H1 (cell line): Measurements from ENCODE around the gene SLC4A11. TPM values are rescaled to one million over a fixed set of nuclear protein-coding genes. Genes with fewer than 3 reads are reported as not detected.

Experiments used
- CTCF ChIA-PET: fragments of 300-600 bp; sonication (Branson Sonifier 250); formaldehyde crosslinking; loops from one replicate; lab custom pipeline; 2021; ENCODE audit not compliant: partially characterized antibody; lab: Charles Lee
- POLR2A ChIA-PET: fragments of 300-600 bp; sonication (Branson Sonifier 250); formaldehyde crosslinking; loops from one replicate; lab custom pipeline; 2021; ENCODE audit warnings: inconsistent platforms; ENCODE audit not compliant: partially characterized antibody; lab: Charles Lee
- DNase-seq, 2 experiments: peaks; one replicate each; pipeline versions ENCODE4 v3.0.0 to v3.0.0-alpha.2; 2010 to 2022; ENCODE audit warnings: low spot score in 2 of 2, low read depth in 1 of 2, mixed read lengths in 1 of 2
- FAIRE-seq: peaks from 2 replicates; lab custom pipeline; 2011; peaks lifted over from hg19 to GRCh38; lab: Jason Lieb, UNC
- H2AFZ ChIP-seq: 2 replicates; pipeline ENCODE4 v1.8.1; 2012; ENCODE audit warnings: low read length, inconsistent platforms
- H2AK5ac ChIP-seq: 2 replicates; pipeline ENCODE4 v1.6.1; 2013; ENCODE audit warnings: low read depth, low read length
- H2BK120ac ChIP-seq: replicated peaks from 2 replicates; pipeline ENCODE3; 2013; ENCODE audit warnings: low read depth, low read length, inconsistent platforms
- H2BK12ac ChIP-seq: 2 replicates; pipeline ENCODE4 v1.6.1; 2013; ENCODE audit warnings: low read depth, low read length
- H2BK15ac ChIP-seq: 2 replicates; pipeline ENCODE4 v1.6.1; 2013; ENCODE audit warnings: low read length
- H2BK20ac ChIP-seq: 2 replicates; pipeline ENCODE4 v1.6.1; 2013; ENCODE audit warnings: low read length
- H2BK5ac ChIP-seq: 2 replicates; pipeline ENCODE4 v1.6.1; 2013; ENCODE audit warnings: low read depth, low read length
- H3K14ac ChIP-seq: 2 replicates; pipeline ENCODE4 v1.6.1; 2013; ENCODE audit warnings: inconsistent platforms; ENCODE audit not compliant: insufficient read length
- H3K18ac ChIP-seq: 2 replicates; pipeline ENCODE4 v1.6.1; 2013; ENCODE audit warnings: low read length; ENCODE audit errors: extremely low read depth
- H3K23ac ChIP-seq: 2 replicates; pipeline ENCODE4 v1.6.1; 2013; ENCODE audit warnings: inconsistent platforms; ENCODE audit not compliant: insufficient read length
- H3K23me2 ChIP-seq: 2 replicates; pipeline ENCODE4 v1.6.1; 2013; ENCODE audit warnings: low read depth, low read length
- H3K27ac ChIP-seq: 2 replicates; pipeline ENCODE4 v1.6.1; 2011; ENCODE audit warnings: low read depth, low read length, inconsistent platforms
- H3K27me3 ChIP-seq, 4 experiments: replicated peaks in 1 of 4; 1 replicate in 1 of 4; 2 replicates in 3 of 4; pipeline versions ENCODE4 v1.6.1 to v1.8.1; 2011 to 2013; ENCODE audit warnings: low read length in 3 of 4, mild to moderate bottlenecking in 3 of 4, inconsistent platforms in 2 of 4, mixed read lengths in 2 of 4, moderate library complexity in 1 of 4; ENCODE audit not compliant: control insufficient read depth in 3 of 4, insufficient read depth in 3 of 4; ENCODE audit errors: extremely low read depth in 1 of 4
- H3K36me3 ChIP-seq, 4 experiments: 2 replicates each; pipeline versions ENCODE4 v1.6.1 to v1.8.1; 2011 to 2013; ENCODE audit warnings: mild to moderate bottlenecking in 4 of 4, low read length in 3 of 4, moderate library complexity in 2 of 4, control low read depth in 1 of 4, inconsistent platforms in 1 of 4; ENCODE audit not compliant: insufficient read depth in 4 of 4, control insufficient read depth in 2 of 4
- H3K4ac ChIP-seq: replicated peaks from 2 replicates; pipeline ENCODE3; 2013; ENCODE audit warnings: low read length, low read depth, mixed read lengths, inconsistent platforms; ENCODE audit not compliant: insufficient read length
- H3K4me1 ChIP-seq, 4 experiments: replicated peaks in 1 of 4; 1 replicate in 1 of 4; 2 replicates in 3 of 4; pipeline versions ENCODE4 v1.6.1 to v1.8.1; 2011 to 2013; ENCODE audit warnings: low read length in 3 of 4, inconsistent platforms in 2 of 4, mixed read lengths in 1 of 4; ENCODE audit not compliant: insufficient read depth in 4 of 4, control insufficient read depth in 3 of 4
- H3K4me2 ChIP-seq, 2 experiments: 2 replicates each; pipeline versions ENCODE4 v1.6.1 to v1.8.1; 2011 to 2013; ENCODE audit warnings: low read depth in 2 of 2, low read length in 2 of 2, control low read depth in 1 of 2, inconsistent platforms in 1 of 2, mild to moderate bottlenecking in 1 of 2; ENCODE audit not compliant: insufficient read depth in 1 of 2
- H3K4me3 ChIP-seq, 4 experiments: fragments of 200-600, 300-600 bp in 1 of 4; sonication (generic), shearing (Covaris generic), sonication (Bioruptor Twin) in 1 of 4; 2 replicates each; pipeline versions ENCODE4 v1.5.1 to v1.8.1; 2011 to 2016; ENCODE audit warnings: low read length in 4 of 4, low read depth in 3 of 4, control low read depth in 2 of 4, inconsistent platforms in 2 of 4, mild to moderate bottlenecking in 2 of 4, mixed read lengths in 1 of 4, moderate library complexity in 1 of 4; ENCODE audit not compliant: insufficient read depth in 2 of 4; ENCODE audit errors: extremely low read depth in 1 of 4
- H3K56ac ChIP-seq: replicated peaks from 2 replicates; pipeline ENCODE3; 2013; ENCODE audit warnings: low read depth, mild to moderate bottlenecking, mixed read lengths, low read length, inconsistent platforms; ENCODE audit not compliant: insufficient read length
- H3K79me1 ChIP-seq: 2 replicates; pipeline ENCODE4 v1.6.1; 2013; ENCODE audit warnings: low read depth, low read length, control low read depth
- H3K79me2 ChIP-seq, 2 experiments: 2 replicates each; pipeline versions ENCODE4 v1.6.1 to v1.8.1; 2012 to 2013; ENCODE audit warnings: low read length in 2 of 2, mild to moderate bottlenecking in 2 of 2, inconsistent platforms in 1 of 2; ENCODE audit not compliant: insufficient read depth in 2 of 2, control insufficient read depth in 1 of 2
- H3K9ac ChIP-seq, 4 experiments: replicated peaks in 1 of 4; 1 replicate in 1 of 4; 2 replicates in 3 of 4; pipeline versions ENCODE4 v1.6.1 to v1.8.1; 2011 to 2013; ENCODE audit warnings: low read depth in 3 of 4, low read length in 3 of 4, control low read depth in 2 of 4, mild to moderate bottlenecking in 2 of 4, moderate library complexity in 2 of 4, inconsistent platforms in 1 of 4; ENCODE audit errors: extremely low read depth in 1 of 4
- H3K9me3 ChIP-seq, 2 experiments: 2 replicates each; pipeline versions ENCODE4 v1.6.1 to v1.8.1; 2012 to 2013; ENCODE audit warnings: mild to moderate bottlenecking in 2 of 2, moderate library complexity in 2 of 2, control low read depth in 1 of 2, inconsistent platforms in 1 of 2, low read depth in 1 of 2, low read length in 1 of 2, mixed read lengths in 1 of 2; ENCODE audit not compliant: insufficient read depth in 2 of 2
- H4K20me1 ChIP-seq, 2 experiments: replicated peaks in 1 of 2; 2 replicates each; pipeline versions ENCODE3 to v1.8.1; 2011 to 2013; ENCODE audit warnings: inconsistent platforms in 2 of 2, low read length in 2 of 2, mild to moderate bottlenecking in 1 of 2; ENCODE audit not compliant: insufficient read depth in 2 of 2, control insufficient read depth in 1 of 2
- H4K5ac ChIP-seq: 2 replicates; pipeline ENCODE4 v1.6.1; 2013; ENCODE audit warnings: low read length, low read depth, mixed read lengths, inconsistent platforms; ENCODE audit not compliant: insufficient read length
- H4K8ac ChIP-seq: 2 replicates; pipeline ENCODE4 v1.8.0; 2013; ENCODE audit warnings: mild to moderate bottlenecking, moderate library complexity, low read length, inconsistent platforms; ENCODE audit not compliant: insufficient read depth; ENCODE audit errors: extremely low read depth
- H4K91ac ChIP-seq: replicated peaks from 2 replicates; pipeline ENCODE3; 2013; ENCODE audit warnings: low read length, mixed read lengths, inconsistent platforms; ENCODE audit not compliant: insufficient read length
- BRCA1 ChIP-seq: IDR thresholded peaks from 2 replicates; pipeline ENCODE4 v1.6.1; 2012; ENCODE audit warnings: low read depth, low read length, improper control_type of control experiment
- CEBPB ChIP-seq: IDR thresholded peaks from 2 replicates; pipeline ENCODE4 v1.6.1; 2012; ENCODE audit warnings: low read depth, low read length
- CTBP2 ChIP-seq: IDR thresholded peaks from 2 replicates; pipeline ENCODE4 v1.7.0; 2011; ENCODE audit warnings: borderline replicate concordance, mild to moderate bottlenecking, moderate library complexity, mixed read lengths, low read length; ENCODE audit not compliant: insufficient read depth, insufficient read length
- PHF8 ChIP-seq: fragments of 200-600 bp; sonication (generic); conservative IDR thresholded peaks from 2 replicates; pipeline ENCODE4 v1.7.1; 2012; ENCODE audit warnings: low read depth, mild to moderate bottlenecking, inconsistent platforms, low read length, moderate library complexity
- WGBS, 2 experiments: shearing (Covaris generic) in 1 of 2; methylation state at CpG; one replicate each; pipeline versions ENCODE4 v1.1.6 to v1.1.7; 2013 to 2015; ENCODE audit warnings: low lambda C conversion rate in 2 of 2, mixed read lengths in 2 of 2, inconsistent platforms in 1 of 2, low coverage in 1 of 2, missing lambda C conversion rate in 1 of 2; ENCODE audit not compliant: insufficient replicate concordance in 2 of 2, insufficient coverage in 1 of 2, insufficient read length in 1 of 2; ENCODE audit errors: extremely low coverage in 1 of 2, missing lambda C conversion rate in 1 of 2; 5-methylcytosine and 5-hydroxymethylcytosine counted together
- polyA plus RNA-seq, 7 experiments: library from polyadenylated mRNA; depleted of rRNA in 3 of 7; stranded (reverse) in 5 of 7; unstranded in 2 of 7; fragments of >200 nt in 5 of 7; fragments of 200-250 nt in 2 of 7; gene quantifications; 1 replicate in 5 of 7; 2 replicates in 1 of 7; 4 replicates in 1 of 7; pipeline versions ENCODE4 v1.2.1 to v1.2.3, GENCODE V29; 2011 to 2013; ENCODE audit warnings: missing spikeins in 2 of 7, mixed read lengths in 2 of 7
- total RNA-seq: library from RNA; stranded (reverse); fragmentation: NEBNext Ultra II Directional; extraction: Animal tissue kit (Norgen Biotek cat#: 25700); gene quantifications from 2 replicates; pipeline ENCODE4 v1.2.1, GENCODE V29; 2021

SLC4A11 gene
- total and polyA plus RNA-seq, 2 of the 8 experiments (the other 6 are each of a cell fraction or from before 2014, with no cell fraction given): 11.9 to 32.3 TPM

GRCh38 chr20:3237011-3237957 lies 1.7 kb downstream of the SLC4A11 start:
- Histone ChIP-seq H2BK5ac (no peak overlapping the region), H3K4ac (no peak overlapping the region), H2BK12ac (peak overlapping the region; percentile 39; the same call in 1 of the 2 replicates), H3K79me2 (no peaks in the 10 kb centered on the region), H2BK15ac (no peak overlapping the region), H4K8ac (no peak overlapping the region; the same call in 1 of the 2 replicates), H4K91ac (no peak overlapping the region), H4K5ac (no peak overlapping the region), H3K27ac (no peak overlapping the region), H3K4me2 (peak overlapping the region; percentile 87 to 99), H3K27me3 (peaks cover 13 to 40% (median 35%) of the 10 kb centered on the region in 4 experiments), H2AFZ (no peak overlapping the region), H3K36me3 (peaks cover 0 to 5% (median 0%) of the 10 kb centered on the region in 4 experiments; a peak in 1 of 8 replicates), H2AK5ac (peak overlapping the region; percentile 82; the same call in 1 of the 2 replicates), H3K4me3 (peak overlapping the region; percentile 47 to 79 (median 76)), H3K4me1 (peaks cover 0 to 19% (median 7%) of the 10 kb centered on the region in 4 experiments; a peak in 6 of 7 replicates), H3K9me3 (no peaks in the 10 kb centered on the region), H3K23ac (no peak overlapping the region), H2BK120ac (no peak overlapping the region), H3K14ac (no peak overlapping the region), H3K23me2 (peaks cover 16% of the 10 kb centered on the region; the same call in 1 of the 2 replicates), H4K20me1 (peaks cover 0 to 11% of the 10 kb centered on the region in 2 experiments), H3K9ac (peak overlapping the region in 1 of 4 experiments; percentile 13; a peak in 1 of 7 replicates), H3K79me1 (no peaks in the 10 kb centered on the region), H3K18ac (no peak overlapping the region), H3K56ac (no peak overlapping the region), H2BK20ac (0 out of 2 replicates have a peak overlapping the region, but pooled peaks have one; percentile 48)
- TF ChIP-seq PHF8 (no peak), CTBP2 (no peak), CEBPB (no peak), BRCA1 (no peak)
- WGBS, 2 experiments: 76% methylated on average over 19 of the region's 25 CpGs; no CpG with 5 or more reads in 1 of the 2 experiments
- FAIRE-seq (no peak), DNase-seq (no peak)
- CTCF ChIA-PET: interaction anchor here (1.1 to 3.3 kb wide), 4 partner anchors 10 to 18 kb away, joined by 3 to 15 read pairs (median 10); no protein-coding TSS in a partner anchor
- POLR2A ChIA-PET: interaction anchor here (1.0 to 3.1 kb wide), 3 partner anchors 9 to 78 kb away, joined by 3 to 14 read pairs (median 5); partner anchors contain the start of genes FASTKD5 and UBOX5
